GM12878 (cell line): ENCODE results near the gene MTHFD1L. TPM values are rescaled to one million over a fixed set of nuclear protein-coding genes. Genes with fewer than 3 reads are reported as not detected.

Experiments used
- ATAC-seq: fragments of 200-7000 bp; cut with Tn5 transposase; 3 replicates; pipeline ENCODE4 v1.9.1; 2020; ENCODE audit warnings: mild to moderate bottlenecking, moderate library complexity
- BruUV-seq: library from RNA; stranded (reverse); fragments of 400-500 nt; replicated peaks from 2 replicates; lab custom pipeline; 2021; lab: Mats Ljungman, UMichigan
- CTCF ChIA-PET: fragments of 300-600 bp; sonication (Branson Sonifier 250); formaldehyde crosslinking; extraction: SDS; loops from one replicate; lab custom pipeline; 2021; ENCODE audit warnings: inconsistent platforms; lab: Yijun Ruan, JAX
- POLR2A ChIA-PET: fragments of 350-600 bp; formaldehyde crosslinking; extraction: SDS; loops from one replicate; lab custom pipeline; 2021; ENCODE audit warnings: inconsistent platforms; lab: Charles Lee
- RAD21 ChIA-PET: fragments of 300-600 bp; sonication (Branson Sonifier 250); formaldehyde crosslinking; loops from one replicate; lab custom pipeline; 2023; ENCODE audit warnings: antibody characterized with exemption; ENCODE audit not compliant: unreplicated experiment; lab: Charles Lee
- SMC1A ChIA-PET: fragments of 300-600 bp; sonication (Branson Sonifier 250); formaldehyde crosslinking; loops from one replicate; lab custom pipeline; 2023; ENCODE audit not compliant: unreplicated experiment, uncharacterized antibody; lab: Charles Lee
- DNase-seq: peaks from one replicate; pipeline ENCODE4 v3.0.0-alpha.2; 2011; ENCODE audit warnings: low read depth, low spot score
- FAIRE-seq: peaks from 3 replicates; lab custom pipeline; 2011; peaks lifted over from hg19 to GRCh38; lab: Jason Lieb, UNC
- H2AFZ ChIP-seq: 2 replicates; pipeline ENCODE4 v1.6.0; 2011; ENCODE audit warnings: low read depth, low read length, control low read depth; ENCODE audit not compliant: control insufficient read depth
- H3K27ac ChIP-seq: 2 replicates; pipeline ENCODE4 v1.5.1; 2011; ENCODE audit warnings: control low read depth; ENCODE audit not compliant: control insufficient read depth, insufficient read depth
- H3K27me3 ChIP-seq, 2 experiments: replicated peaks in 1 of 2; 2 replicates each; pipeline versions ENCODE4 v1.6.0 to v1.6.1; 2011; ENCODE audit warnings: low read length in 1 of 2; ENCODE audit not compliant: control insufficient read depth in 2 of 2, insufficient read depth in 2 of 2
- H3K36me3 ChIP-seq, 2 experiments: 2 replicates each; pipeline ENCODE4 v1.5.1; 2011; ENCODE audit warnings: low read length in 1 of 2; ENCODE audit not compliant: control insufficient read depth in 2 of 2, insufficient read depth in 2 of 2
- H3K4me1 ChIP-seq: 2 replicates; pipeline ENCODE4 v1.6.1; 2011; ENCODE audit warnings: mild to moderate bottlenecking, low read length, moderate library complexity, mixed read lengths; ENCODE audit not compliant: control insufficient read depth, insufficient read depth
- H3K4me2 ChIP-seq: 2 replicates; pipeline ENCODE4 v1.6.0; 2011; ENCODE audit warnings: control low read depth; ENCODE audit not compliant: control insufficient read depth, insufficient read depth
- H3K4me3 ChIP-seq: fragments of 200-600 bp; sonication (generic); 2 replicates; pipeline ENCODE4 v1.5.1; 2016
- H3K79me2 ChIP-seq: 2 replicates; pipeline ENCODE4 v1.6.0; 2011; ENCODE audit warnings: low read length; ENCODE audit not compliant: control insufficient read depth, insufficient read depth
- H3K9ac ChIP-seq: 2 replicates; pipeline ENCODE4 v1.8.0; 2011; ENCODE audit warnings: low read length, control low read depth, mixed read lengths; ENCODE audit not compliant: control insufficient read depth, insufficient read depth
- H3K9me3 ChIP-seq: replicated peaks from 3 replicates; pipeline ENCODE4 v1.5.1; 2011; ENCODE audit warnings: mild to moderate bottlenecking, low read length; ENCODE audit not compliant: control insufficient read depth, insufficient read depth
- H4K20me1 ChIP-seq: 2 replicates; pipeline ENCODE4 v1.6.0; 2011; ENCODE audit not compliant: control insufficient read depth, insufficient read depth
- BCL3 ChIP-seq: IDR thresholded peaks from 2 replicates; pipeline ENCODE4 v1.6.1; 2011; ENCODE audit warnings: borderline replicate concordance, low read depth, mild to moderate bottlenecking, moderate library complexity, low read length; ENCODE audit not compliant: insufficient read depth, poor library complexity, severe bottlenecking
- E2F8 ChIP-seq: fragments of 450-650 bp; IDR thresholded peaks from 2 replicates; pipeline ENCODE4 v1.6.1; 2018; ENCODE audit warnings: mild to moderate bottlenecking, low read depth, moderate library complexity; ENCODE audit not compliant: partially characterized antibody
- E4F1 ChIP-seq: fragments of 450-650 bp; IDR thresholded peaks from 2 replicates; pipeline ENCODE4 v1.6.1; 2018; ENCODE audit warnings: borderline replicate concordance, mild to moderate bottlenecking; ENCODE audit not compliant: partially characterized antibody
- EZH2 ChIP-seq: IDR thresholded peaks from 2 replicates; pipeline ENCODE4 v1.6.1; 2012; ENCODE audit warnings: low read depth, mild to moderate bottlenecking, control low read depth, inconsistent platforms, low read length, borderline replicate concordance; ENCODE audit not compliant: control insufficient read depth
- MAX ChIP-seq: IDR thresholded peaks from 2 replicates; pipeline ENCODE4 v1.6.1; 2012; ENCODE audit warnings: low read depth, low read length, improper control_type of control experiment
- MEF2B ChIP-seq: fragments of 450-650 bp; IDR thresholded peaks from 2 replicates; pipeline ENCODE4 v1.6.1; 2018; ENCODE audit warnings: mild to moderate bottlenecking, moderate library complexity; ENCODE audit not compliant: partially characterized antibody, poor library complexity, severe bottlenecking
- MTA2 ChIP-seq: fragments of 450-650 bp; IDR thresholded peaks from 2 replicates; pipeline ENCODE4 v1.6.1; 2016; ENCODE audit warnings: low read depth, mild to moderate bottlenecking, moderate library complexity
- PML ChIP-seq: IDR thresholded peaks from 2 replicates; pipeline ENCODE4 v1.6.1; 2012; ENCODE audit warnings: low read length, inconsistent platforms
- RBBP5 ChIP-seq: fragments of 200-600 bp; sonication (generic); conservative IDR thresholded peaks from 2 replicates; pipeline ENCODE4 v1.6.1; 2016
- SMAD5 ChIP-seq: IDR thresholded peaks from 2 replicates; pipeline ENCODE4 v1.6.1; 2016; ENCODE audit warnings: antibody characterized with exemption, low read depth
- SREBF2 ChIP-seq: IDR thresholded peaks from 2 replicates; pipeline ENCODE4 v1.6.1; 2012; ENCODE audit warnings: mild to moderate bottlenecking, low read length
- TCF12 ChIP-seq: IDR thresholded peaks from 2 replicates; pipeline ENCODE4 v1.6.1; 2011; ENCODE audit warnings: low read depth, mild to moderate bottlenecking, low read length
- ZBED1 ChIP-seq: IDR thresholded peaks from 2 replicates; pipeline ENCODE4 v1.6.1; 2016; ENCODE audit warnings: borderline replicate concordance
- WGBS: methylation state at CpG from one replicate; pipeline ENCODE4 v1.1.6; 2016; ENCODE audit warnings: low lambda C conversion rate; ENCODE audit not compliant: insufficient replicate concordance, insufficient coverage; ENCODE audit errors: missing lambda C conversion rate; 5-methylcytosine and 5-hydroxymethylcytosine counted together
- in situ Hi-C: fragments of 300-500 bp; cut with MboI; formaldehyde crosslinking; loops from 9 replicates; pipeline ENCODE4 v1.14.3; 2018; ENCODE audit warnings: mixed read lengths
- intact Hi-C: fragments of 100-400 bp; cut with micrococcal nuclease; formaldehyde crosslinking; loops from one replicate; pipeline ENCODE4 v1.14.2; 2022; ENCODE audit not compliant: unreplicated experiment
- polyA plus RNA-seq, 11 experiments: library from polyadenylated mRNA; depleted of rRNA in 4 of 11; unstranded in 6 of 11; stranded (reverse) in 5 of 11; fragments of >200 nt; fragmentation: Nextera tagmentation in 4 of 11; fragmentation: Illumina TruSeq in 1 of 11; extraction: Ambion mirVana in 4 of 11; extraction: Trizol in 1 of 11; gene quantifications; 1 replicate in 1 of 11; 2 replicates in 10 of 11; pipeline versions ENCODE4 v1.2.1 to v1.2.3, GENCODE V29; 2011 to 2016; ENCODE audit warnings: inconsistent platforms in 2 of 11, missing spikeins in 2 of 11, low read depth in 1 of 11
- total RNA-seq, 4 experiments: library from RNA; depleted of rRNA in 3 of 4; stranded (reverse); fragments of >200 nt in 3 of 4; fragmentation: Illumina TruSeq in 1 of 4; extraction: Trizol in 1 of 4; gene quantifications; 2 replicates each; pipeline versions ENCODE4 v1.2.1 to v1.2.3, GENCODE V29; 2013 to 2021

The MTHFD1L gene
- total and polyA plus RNA-seq, 10 of the 15 experiments (the other 5 are each of a cell fraction or from before 2014, with no cell fraction given), result 11.7 to 75.5 (median 28.8) TPM

GRCh38 chr6:151051164-151051563, 185.7 kb downstream of the MTHFD1L start (continued):
- no peak for TF ChIP-seq BCL3

GRCh38 chr6:151052021-151052646, 186.6 kb downstream of the MTHFD1L start:
- Histone ChIP-seq H3K4me2 (no peak overlapping the region), H3K27me3 (no peaks in the 10 kb centered on the region), H4K20me1 (no peaks in the 10 kb centered on the region), H3K9ac (no peak overlapping the region), H3K79me2 (no peaks in the 10 kb centered on the region), H2AFZ (no peak overlapping the region), H3K27ac (no peak overlapping the region), H3K4me1 (no peaks in the 10 kb centered on the region), H3K9me3 (peaks cover 2% of the 10 kb centered on the region; the same call in 1 of the 3 replicates), H3K36me3 (peaks cover 0 to 2% of the 10 kb centered on the region in 2 experiments; a peak in 3 of 4 replicates), H3K4me3 (no peak overlapping the region)
- ATAC-seq (no peak), FAIRE-seq (no peak), DNase-seq (no peak)
- RAD21 ChIA-PET, result no interaction called here
- CTCF ChIA-PET, result interaction anchor here (1.5 kb wide), 1 partner anchor 272 kb away, joined by 4 read pairs; no protein-coding TSS in a partner anchor
- intact Hi-C loops (no loop called here), in situ Hi-C loops (no loop called here)
- SMC1A ChIA-PET, result interaction anchor here (1.2 kb wide), 1 partner anchor 160 kb away, joined by 3 read pairs; no protein-coding TSS in a partner anchor
- over 99% methylated on average over 10 of the region's 12 CpGs for WGBS
- BruUV-seq, result no TSS peak
- POLR2A ChIA-PET, result no interaction called here
- no peak for TF ChIP-seq SREBF2
- no peak for TF ChIP-seq PML
- TF ChIP-seq ZBED1, result no peak
- TF ChIP-seq SMAD5, result no peak
- no peak for TF ChIP-seq MAX
- TF ChIP-seq EZH2, result no peak
- TF ChIP-seq RBBP5, result no peak
- TF ChIP-seq MTA2, result no peak
- no peak for TF ChIP-seq E2F8
- TF ChIP-seq E4F1, result no peak
- TF ChIP-seq MEF2B, result no peak
- no peak for TF ChIP-seq TCF12
